H1 (cell line): Measurements from ENCODE around the gene EXOSC5. TPM values are rescaled to one million over a fixed set of nuclear protein-coding genes. Genes with fewer than 3 reads are reported as not detected.

Source experiments
- CTCF ChIA-PET: fragments of 300-600 bp; sonication (Branson Sonifier 250); formaldehyde crosslinking; loops from one replicate; lab custom pipeline; 2021; ENCODE audit not compliant: partially characterized antibody; lab: Charles Lee
- POLR2A ChIA-PET: fragments of 300-600 bp; sonication (Branson Sonifier 250); formaldehyde crosslinking; loops from one replicate; lab custom pipeline; 2021; ENCODE audit warnings: inconsistent platforms; ENCODE audit not compliant: partially characterized antibody; lab: Charles Lee
- DNase-seq, 2 experiments: peaks; one replicate each; pipeline versions ENCODE4 v3.0.0 to v3.0.0-alpha.2; 2010 to 2022; ENCODE audit warnings: low spot score in 2 of 2, low read depth in 1 of 2, mixed read lengths in 1 of 2
- FAIRE-seq: peaks from 2 replicates; lab custom pipeline; 2011; peaks lifted over from hg19 to GRCh38; lab: Jason Lieb, UNC
- H2AFZ ChIP-seq: 2 replicates; pipeline ENCODE4 v1.8.1; 2012; ENCODE audit warnings: low read length, inconsistent platforms
- H2AK5ac ChIP-seq: 2 replicates; pipeline ENCODE4 v1.6.1; 2013; ENCODE audit warnings: low read depth, low read length
- H2BK120ac ChIP-seq: replicated peaks from 2 replicates; pipeline ENCODE3; 2013; ENCODE audit warnings: low read depth, low read length, inconsistent platforms
- H2BK12ac ChIP-seq: 2 replicates; pipeline ENCODE4 v1.6.1; 2013; ENCODE audit warnings: low read depth, low read length
- H2BK15ac ChIP-seq: 2 replicates; pipeline ENCODE4 v1.6.1; 2013; ENCODE audit warnings: low read length
- H2BK20ac ChIP-seq: 2 replicates; pipeline ENCODE4 v1.6.1; 2013; ENCODE audit warnings: low read length
- H2BK5ac ChIP-seq: 2 replicates; pipeline ENCODE4 v1.6.1; 2013; ENCODE audit warnings: low read depth, low read length
- H3K14ac ChIP-seq: 2 replicates; pipeline ENCODE4 v1.6.1; 2013; ENCODE audit warnings: inconsistent platforms; ENCODE audit not compliant: insufficient read length
- H3K18ac ChIP-seq: 2 replicates; pipeline ENCODE4 v1.6.1; 2013; ENCODE audit warnings: low read length; ENCODE audit errors: extremely low read depth
- H3K23ac ChIP-seq: 2 replicates; pipeline ENCODE4 v1.6.1; 2013; ENCODE audit warnings: inconsistent platforms; ENCODE audit not compliant: insufficient read length
- H3K23me2 ChIP-seq: 2 replicates; pipeline ENCODE4 v1.6.1; 2013; ENCODE audit warnings: low read depth, low read length
- H3K27ac ChIP-seq: 2 replicates; pipeline ENCODE4 v1.6.1; 2011; ENCODE audit warnings: low read depth, low read length, inconsistent platforms
- H3K27me3 ChIP-seq, 4 experiments: replicated peaks in 1 of 4; 1 replicate in 1 of 4; 2 replicates in 3 of 4; pipeline versions ENCODE4 v1.6.1 to v1.8.1; 2011 to 2013; ENCODE audit warnings: low read length in 3 of 4, mild to moderate bottlenecking in 3 of 4, inconsistent platforms in 2 of 4, mixed read lengths in 2 of 4, moderate library complexity in 1 of 4; ENCODE audit not compliant: control insufficient read depth in 3 of 4, insufficient read depth in 3 of 4; ENCODE audit errors: extremely low read depth in 1 of 4
- H3K36me3 ChIP-seq, 4 experiments: 2 replicates each; pipeline versions ENCODE4 v1.6.1 to v1.8.1; 2011 to 2013; ENCODE audit warnings: mild to moderate bottlenecking in 4 of 4, low read length in 3 of 4, moderate library complexity in 2 of 4, control low read depth in 1 of 4, inconsistent platforms in 1 of 4; ENCODE audit not compliant: insufficient read depth in 4 of 4, control insufficient read depth in 2 of 4
- H3K4ac ChIP-seq: replicated peaks from 2 replicates; pipeline ENCODE3; 2013; ENCODE audit warnings: low read length, low read depth, mixed read lengths, inconsistent platforms; ENCODE audit not compliant: insufficient read length
- H3K4me1 ChIP-seq, 4 experiments: replicated peaks in 1 of 4; 1 replicate in 1 of 4; 2 replicates in 3 of 4; pipeline versions ENCODE4 v1.6.1 to v1.8.1; 2011 to 2013; ENCODE audit warnings: low read length in 3 of 4, inconsistent platforms in 2 of 4, mixed read lengths in 1 of 4; ENCODE audit not compliant: insufficient read depth in 4 of 4, control insufficient read depth in 3 of 4
- H3K4me2 ChIP-seq, 2 experiments: 2 replicates each; pipeline versions ENCODE4 v1.6.1 to v1.8.1; 2011 to 2013; ENCODE audit warnings: low read depth in 2 of 2, low read length in 2 of 2, control low read depth in 1 of 2, inconsistent platforms in 1 of 2, mild to moderate bottlenecking in 1 of 2; ENCODE audit not compliant: insufficient read depth in 1 of 2
- H3K4me3 ChIP-seq, 4 experiments: fragments of 200-600, 300-600 bp in 1 of 4; sonication (generic), shearing (Covaris generic), sonication (Bioruptor Twin) in 1 of 4; 2 replicates each; pipeline versions ENCODE4 v1.5.1 to v1.8.1; 2011 to 2016; ENCODE audit warnings: low read length in 4 of 4, low read depth in 3 of 4, control low read depth in 2 of 4, inconsistent platforms in 2 of 4, mild to moderate bottlenecking in 2 of 4, mixed read lengths in 1 of 4, moderate library complexity in 1 of 4; ENCODE audit not compliant: insufficient read depth in 2 of 4; ENCODE audit errors: extremely low read depth in 1 of 4
- H3K56ac ChIP-seq: replicated peaks from 2 replicates; pipeline ENCODE3; 2013; ENCODE audit warnings: low read depth, mild to moderate bottlenecking, mixed read lengths, low read length, inconsistent platforms; ENCODE audit not compliant: insufficient read length
- H3K79me1 ChIP-seq: 2 replicates; pipeline ENCODE4 v1.6.1; 2013; ENCODE audit warnings: low read depth, low read length, control low read depth
- H3K79me2 ChIP-seq, 2 experiments: 2 replicates each; pipeline versions ENCODE4 v1.6.1 to v1.8.1; 2012 to 2013; ENCODE audit warnings: low read length in 2 of 2, mild to moderate bottlenecking in 2 of 2, inconsistent platforms in 1 of 2; ENCODE audit not compliant: insufficient read depth in 2 of 2, control insufficient read depth in 1 of 2
- H3K9ac ChIP-seq, 4 experiments: replicated peaks in 1 of 4; 1 replicate in 1 of 4; 2 replicates in 3 of 4; pipeline versions ENCODE4 v1.6.1 to v1.8.1; 2011 to 2013; ENCODE audit warnings: low read depth in 3 of 4, low read length in 3 of 4, control low read depth in 2 of 4, mild to moderate bottlenecking in 2 of 4, moderate library complexity in 2 of 4, inconsistent platforms in 1 of 4; ENCODE audit errors: extremely low read depth in 1 of 4
- H3K9me3 ChIP-seq, 2 experiments: 2 replicates each; pipeline versions ENCODE4 v1.6.1 to v1.8.1; 2012 to 2013; ENCODE audit warnings: mild to moderate bottlenecking in 2 of 2, moderate library complexity in 2 of 2, control low read depth in 1 of 2, inconsistent platforms in 1 of 2, low read depth in 1 of 2, low read length in 1 of 2, mixed read lengths in 1 of 2; ENCODE audit not compliant: insufficient read depth in 2 of 2
- H4K20me1 ChIP-seq, 2 experiments: replicated peaks in 1 of 2; 2 replicates each; pipeline versions ENCODE3 to v1.8.1; 2011 to 2013; ENCODE audit warnings: inconsistent platforms in 2 of 2, low read length in 2 of 2, mild to moderate bottlenecking in 1 of 2; ENCODE audit not compliant: insufficient read depth in 2 of 2, control insufficient read depth in 1 of 2
- H4K5ac ChIP-seq: 2 replicates; pipeline ENCODE4 v1.6.1; 2013; ENCODE audit warnings: low read length, low read depth, mixed read lengths, inconsistent platforms; ENCODE audit not compliant: insufficient read length
- H4K8ac ChIP-seq: 2 replicates; pipeline ENCODE4 v1.8.0; 2013; ENCODE audit warnings: mild to moderate bottlenecking, moderate library complexity, low read length, inconsistent platforms; ENCODE audit not compliant: insufficient read depth; ENCODE audit errors: extremely low read depth
- H4K91ac ChIP-seq: replicated peaks from 2 replicates; pipeline ENCODE3; 2013; ENCODE audit warnings: low read length, mixed read lengths, inconsistent platforms; ENCODE audit not compliant: insufficient read length
- CTBP2 ChIP-seq: IDR thresholded peaks from 2 replicates; pipeline ENCODE4 v1.7.0; 2011; ENCODE audit warnings: borderline replicate concordance, mild to moderate bottlenecking, moderate library complexity, mixed read lengths, low read length; ENCODE audit not compliant: insufficient read depth, insufficient read length
- EZH2 ChIP-seq: fragments of 200-600 bp; sonication (generic); IDR thresholded peaks from 2 replicates; pipeline ENCODE4 v1.7.1; 2012; ENCODE audit warnings: low read depth, mild to moderate bottlenecking, moderate library complexity, low read length, inconsistent platforms; ENCODE audit not compliant: severe bottlenecking
- GTF2F1 ChIP-seq: IDR thresholded peaks from 2 replicates; pipeline ENCODE4 v1.6.1; 2012; ENCODE audit warnings: low read depth, low read length, improper control_type of control experiment, borderline replicate concordance
- NRF1 ChIP-seq: IDR thresholded peaks from 2 replicates; pipeline ENCODE4 v1.6.1; 2011; ENCODE audit warnings: mild to moderate bottlenecking, low read depth, low read length, improper control_type of control experiment
- RNF2 ChIP-seq: fragments of 200-900, 300-1000 bp; sonication (generic); IDR thresholded peaks from 2 replicates; pipeline ENCODE4 v1.7.1; 2016; ENCODE audit warnings: borderline replicate concordance, low read depth, mild to moderate bottlenecking, antibody characterized with exemption, low read length; ENCODE audit not compliant: poor library complexity, severe bottlenecking; ENCODE audit errors: missing control alignments
- SP1 ChIP-seq: IDR thresholded peaks from 2 replicates; pipeline ENCODE4 v1.6.1; 2011; ENCODE audit warnings: low read depth, low read length
- SP2 ChIP-seq: IDR thresholded peaks from 2 replicates; pipeline ENCODE4 v1.6.1; 2012; ENCODE audit warnings: mild to moderate bottlenecking, low read length, inconsistent platforms
- SUZ12 ChIP-seq: fragments of 200-600 bp; sonication (generic); IDR thresholded peaks from 2 replicates; pipeline ENCODE4 v1.6.1; 2012; ENCODE audit warnings: mild to moderate bottlenecking, inconsistent platforms, low read length, moderate library complexity, mixed read lengths
- YY1 ChIP-seq: IDR thresholded peaks from 2 replicates; pipeline ENCODE4 v1.6.1; 2011; ENCODE audit warnings: low read depth, mild to moderate bottlenecking, low read length
- WGBS, 2 experiments: shearing (Covaris generic) in 1 of 2; methylation state at CpG; one replicate each; pipeline versions ENCODE4 v1.1.6 to v1.1.7; 2013 to 2015; ENCODE audit warnings: low lambda C conversion rate in 2 of 2, mixed read lengths in 2 of 2, inconsistent platforms in 1 of 2, low coverage in 1 of 2, missing lambda C conversion rate in 1 of 2; ENCODE audit not compliant: insufficient replicate concordance in 2 of 2, insufficient coverage in 1 of 2, insufficient read length in 1 of 2; ENCODE audit errors: extremely low coverage in 1 of 2, missing lambda C conversion rate in 1 of 2; 5-methylcytosine and 5-hydroxymethylcytosine counted together
- polyA plus RNA-seq, 7 experiments: library from polyadenylated mRNA; depleted of rRNA in 3 of 7; stranded (reverse) in 5 of 7; unstranded in 2 of 7; fragments of >200 nt in 5 of 7; fragments of 200-250 nt in 2 of 7; gene quantifications; 1 replicate in 5 of 7; 2 replicates in 1 of 7; 4 replicates in 1 of 7; pipeline versions ENCODE4 v1.2.1 to v1.2.3, GENCODE V29; 2011 to 2013; ENCODE audit warnings: missing spikeins in 2 of 7, mixed read lengths in 2 of 7
- total RNA-seq: library from RNA; stranded (reverse); fragmentation: NEBNext Ultra II Directional; extraction: Animal tissue kit (Norgen Biotek cat#: 25700); gene quantifications from 2 replicates; pipeline ENCODE4 v1.2.1, GENCODE V29; 2021
- TF ChIP-seq, protein P1 (sequence below): IDR thresholded peaks from 2 replicates; pipeline ENCODE4 v1.6.1; 2012; ENCODE audit warnings: inconsistent platforms

The EXOSC5 gene
- total and polyA plus RNA-seq, 2 of the 8 experiments (the other 6 are each of a cell fraction or from before 2014, with no cell fraction given): 56.2 to 92.8 TPM

DNA sequence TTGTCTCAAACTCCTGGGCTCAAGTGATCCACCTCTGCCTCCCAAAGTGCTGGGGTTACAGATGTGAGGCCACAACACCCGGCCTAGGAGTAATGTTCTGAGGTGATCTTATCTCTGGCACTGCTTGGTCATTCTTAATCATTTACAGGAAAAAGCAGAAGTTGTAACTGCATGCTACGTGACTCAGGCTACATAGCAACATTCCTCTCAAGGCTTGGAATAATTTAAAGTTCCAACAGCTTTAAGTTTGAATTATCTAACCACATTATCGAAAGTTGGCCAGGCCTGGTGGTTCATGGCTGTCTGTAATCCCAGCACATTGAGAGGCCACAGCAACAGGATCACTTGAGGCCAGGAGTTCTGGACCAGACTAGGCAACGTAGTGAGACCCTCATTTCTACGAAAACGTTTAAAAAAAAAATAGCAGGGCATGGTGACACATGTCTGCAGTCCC is 29.3 kb downstream of the EXOSC5 start:
- no peak overlapping the region for H3K4ac ChIP-seq
- DNase-seq (no peak), FAIRE-seq (no peak)
- peaks cover 6% of the 10 kb centered on the region for H3K79me1 ChIP-seq
- 93% methylated on average over 6 of the region's 6 CpGs; no CpG with 5 or more reads in 1 of the 2 experiments for WGBS, 2 experiments
- H3K9me3 ChIP-seq: no peaks in the 10 kb centered on the region
- no peak overlapping the region for H2AK5ac ChIP-seq
- no peak overlapping the region for H3K27ac ChIP-seq
- no peak overlapping the region for H3K4me3 ChIP-seq
- H3K23ac ChIP-seq: no peak overlapping the region
- H3K14ac ChIP-seq: no peak overlapping the region
- no peaks in the 10 kb centered on the region for H4K20me1 ChIP-seq
- H4K5ac ChIP-seq: no peak overlapping the region
- H3K79me2 ChIP-seq: no peaks in the 10 kb centered on the region
- no peaks in the 10 kb centered on the region for H3K27me3 ChIP-seq
- H2BK5ac ChIP-seq: no peak overlapping the region
- H2BK20ac ChIP-seq: no peak overlapping the region
- no peaks in the 10 kb centered on the region for H3K36me3 ChIP-seq
- H4K8ac ChIP-seq: no peak overlapping the region; the same call in 1 of the 2 replicates
- ChIA-PET POLR2A (interaction anchor here (1.4 kb wide), 2 partner anchors 9 to 15 kb away, joined by 3 read pairs; no protein-coding TSS in a partner anchor), CTCF (interaction anchor here (1.1 kb wide), 2 partner anchors 13 to 14 kb away, joined by 3 read pairs; partner anchors contain the start of gene TGFB1)
- no peak overlapping the region for H2BK15ac ChIP-seq
- H2BK12ac ChIP-seq: no peak overlapping the region
- H2AFZ ChIP-seq: no peak overlapping the region
- H3K18ac ChIP-seq: no peak overlapping the region
- H3K56ac ChIP-seq: no peak overlapping the region
- peaks cover 6% of the 10 kb centered on the region for H3K23me2 ChIP-seq
- no peak overlapping the region for H2BK120ac ChIP-seq
- no peak overlapping the region for H3K9ac ChIP-seq
- H4K91ac ChIP-seq: no peak overlapping the region
- no peak overlapping the region for H3K4me2 ChIP-seq
- H3K4me1 ChIP-seq: peaks cover 0 to 6% (median 2%) of the 10 kb centered on the region in 4 experiments; a peak in 2 of 7 replicates
- TF ChIP-seq SUZ12 (no peak), RNF2 (no peak), GTF2F1 (no peak), SP1 (no peak), EZH2 (no peak), NRF1 (no peak), SP2 (no peak), YY1 (no peak), CTBP2 (no peak)
- TF ChIP-seq, protein P1, sequence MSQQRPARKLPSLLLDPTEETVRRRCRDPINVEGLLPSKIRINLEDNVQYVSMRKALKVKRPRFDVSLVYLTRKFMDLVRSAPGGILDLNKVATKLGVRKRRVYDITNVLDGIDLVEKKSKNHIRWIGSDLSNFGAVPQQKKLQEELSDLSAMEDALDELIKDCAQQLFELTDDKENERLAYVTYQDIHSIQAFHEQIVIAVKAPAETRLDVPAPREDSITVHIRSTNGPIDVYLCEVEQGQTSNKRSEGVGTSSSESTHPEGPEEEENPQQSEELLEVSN: no peak
